Mammary epithelial cell (primary cell): Measurements from ENCODE around the gene CROCC.

Source experiments
- CTCF ChIP-seq, 2 donors: IDR thresholded peaks in 1 of 2; conservative IDR thresholded peaks in 1 of 2; 2 replicates each; pipeline ENCODE4 v1.5.1; 2011 to 2012; ENCODE audit warnings: inconsistent platforms in 2 of 2, low read length in 2 of 2, mild to moderate bottlenecking in 2 of 2, control low read depth in 1 of 2, low read depth in 1 of 2; ENCODE audit not compliant: insufficient read depth in 1 of 2; ENCODE audit errors: extremely low read depth in 1 of 2
- EZH2 ChIP-seq: IDR thresholded peaks from 2 replicates; pipeline ENCODE4 v1.6.1; 2012; ENCODE audit warnings: low read length, inconsistent platforms, borderline replicate concordance

- TF ChIP-seq CTCF (conservative IDR thresholded peaks at IDR 0.05 in 1 of 2, IDR thresholded peaks at IDR 0.05 in 1 of 2; ENCODE audit: extremely low read depth in 1 of 2, insufficient read depth in 1 of 2, low read depth in 1 of 2, low read length in 2 of 2): no peak
- no peak for TF ChIP-seq EZH2
Measured at GRCh38 chr1:16906873-16907272, 14.9 kb upstream of the CROCC start.
